Pons (tissue), 1 donor: ENCODE measurements around the gene CTAG1B.
"Not testable (repeated sequence)": the region's sequence is repeated elsewhere in the genome, so short reads cannot be mapped to it uniquely, and the experiment has no call there.

Experiments
- DNase-seq: peaks from one replicate; pipeline ENCODE4 v3.0.0-alpha.2; 2016; ENCODE audit warnings: low spot score

CTAG1B gene

GRCh38 chrX:154619182-154619581 lies at the start of gene CTAG1B:
TSS of gene CTAG1B (minus strand) at chrX:154619282. CDS start at chrX:154619218, 64 bp downstream.
- DNase-seq = not testable (repeated sequence)

DNA sequence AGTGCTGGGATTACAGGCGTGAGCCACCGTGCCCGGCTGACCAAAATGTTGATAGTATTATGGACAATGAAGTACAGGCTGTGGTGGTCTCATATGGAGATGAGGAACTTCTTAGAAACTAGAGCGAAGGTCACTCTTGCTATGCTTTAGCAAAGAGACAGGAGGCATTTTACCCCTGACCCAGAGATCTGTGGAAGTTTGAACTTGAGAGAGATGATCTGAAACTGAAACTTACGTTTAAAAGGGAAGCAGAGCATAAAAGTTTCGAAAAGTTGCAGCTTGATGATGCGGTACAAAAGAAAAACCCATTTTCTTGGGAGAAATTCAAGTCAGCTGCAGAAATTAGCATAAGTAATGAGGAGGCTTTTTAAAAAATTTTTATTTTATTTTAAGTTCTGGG lies 42.8 kb upstream of the CTAG1B start:
- DNase-seq = peak; percentile 5

DNA sequence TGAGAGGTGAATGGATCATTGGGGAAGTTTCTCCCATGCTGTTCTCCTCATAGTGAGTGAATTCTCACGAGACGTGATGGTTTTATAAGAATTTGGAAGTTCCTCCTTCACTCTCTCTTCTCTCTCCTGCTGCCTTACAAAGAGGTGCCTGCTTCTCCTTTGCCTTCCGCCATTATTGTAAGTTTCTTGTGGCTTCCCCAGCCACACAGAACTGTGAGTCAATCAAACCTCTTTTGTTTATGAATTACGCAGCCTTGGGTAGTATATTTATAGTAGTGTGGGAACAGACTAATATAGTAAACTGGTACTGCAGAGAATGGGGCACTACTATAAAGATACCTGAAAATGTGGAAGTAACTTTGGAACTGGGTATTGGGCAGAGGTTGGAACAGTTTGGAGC lies 42.1 kb upstream of the CTAG1B start:
- no peak for DNase-seq

GRCh38 chrX:154660541-154660940 lies 41.5 kb upstream of the CTAG1B start:
- DNase-seq = no peak

DNA sequence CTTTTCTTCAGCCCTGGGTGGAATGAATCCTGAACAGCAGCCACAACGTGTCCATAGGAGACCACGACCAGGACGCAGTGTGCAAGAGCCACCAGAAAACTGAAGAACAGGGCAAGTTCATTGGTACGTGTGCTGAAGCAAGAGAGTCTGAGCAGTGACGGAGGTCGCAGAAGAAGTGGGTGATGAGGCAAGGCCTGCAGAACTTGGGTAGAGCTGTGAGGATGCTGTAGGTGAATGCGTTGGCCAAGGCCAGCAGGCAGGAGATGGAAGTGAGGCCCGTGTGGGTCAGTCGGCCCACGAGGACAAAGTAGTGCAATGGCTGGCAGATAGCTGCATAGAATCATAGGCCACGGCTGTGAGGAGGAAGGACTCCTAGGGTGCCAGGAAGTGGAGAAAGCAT lies 39.9 kb upstream of the CTAG1B start:
- no peak for DNase-seq

- no peak for DNase-seq
Measured at GRCh38 chrX:154658187-154658586, 39.1 kb upstream of the CTAG1B start.

- DNase-seq = no peak
Measured at GRCh38 chrX:154657226-154657805, 38.2 kb upstream of the CTAG1B start.

DNA sequence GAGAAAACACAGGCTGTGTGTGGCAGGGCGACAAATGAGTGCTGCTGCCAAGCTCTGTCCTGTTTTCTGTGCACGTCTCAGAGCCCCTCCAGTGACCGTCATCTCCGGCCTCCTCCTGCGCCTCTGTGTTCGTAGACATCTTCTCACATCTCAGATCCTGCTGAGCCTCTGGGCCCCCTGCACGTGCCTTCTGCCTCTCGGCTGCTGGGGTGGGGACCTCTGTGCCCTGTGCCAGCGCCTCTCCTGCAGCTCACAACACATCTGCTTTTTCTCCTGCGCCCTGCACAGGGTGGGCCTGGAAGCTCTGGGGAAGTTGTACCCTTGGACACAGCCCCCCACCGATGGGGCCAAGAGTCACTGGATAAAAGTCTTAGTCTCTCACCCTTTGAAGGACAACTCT lies 36.7 kb upstream of the CTAG1B start:
- no peak for DNase-seq

DNA sequence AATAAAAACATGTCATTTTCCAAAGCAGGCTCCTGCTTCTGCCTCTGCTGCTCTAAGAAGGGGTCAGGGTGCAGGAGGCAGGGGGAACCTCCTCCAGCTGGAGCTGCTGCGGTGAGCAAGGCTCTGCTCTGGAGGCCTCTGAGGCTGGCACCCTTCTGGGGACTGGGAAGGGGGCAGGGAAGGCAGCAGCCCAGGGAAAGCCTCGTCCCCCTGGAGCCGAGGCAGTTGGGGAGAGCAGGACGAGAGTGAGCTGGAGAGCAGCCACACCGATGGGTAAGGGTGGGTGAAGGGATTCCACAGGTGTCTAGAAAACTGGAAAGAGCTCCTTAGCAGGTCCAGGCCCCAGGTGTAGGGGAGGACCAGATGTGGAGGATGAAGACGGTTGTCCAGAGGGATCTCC lies 36.3 kb upstream of the CTAG1B start:
- DNase-seq = no peak

- DNase-seq = no peak
Measured at GRCh38 chrX:154654925-154655324, 35.8 kb upstream of the CTAG1B start.

DNA sequence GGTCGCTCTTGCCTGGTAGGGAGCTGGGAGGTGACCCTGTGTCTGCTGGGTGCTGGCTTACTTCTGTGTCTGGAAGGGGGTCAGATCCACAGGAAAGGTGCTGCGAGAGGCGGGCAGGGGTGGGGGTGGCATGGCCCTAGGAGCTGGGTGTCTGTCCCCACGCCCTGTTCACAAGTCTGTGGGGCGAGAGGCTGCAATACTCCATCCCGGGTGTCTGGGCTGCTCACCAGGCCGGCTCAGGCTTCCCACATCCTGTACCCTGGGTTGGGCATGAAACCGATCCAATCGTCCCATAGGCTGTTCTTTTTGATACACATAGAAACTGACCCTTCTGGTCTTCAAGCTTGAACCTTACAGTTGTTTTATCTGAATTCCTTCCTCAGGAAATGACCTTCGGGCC lies 35.3 kb upstream of the CTAG1B start:
- DNase-seq = no peak

DNA sequence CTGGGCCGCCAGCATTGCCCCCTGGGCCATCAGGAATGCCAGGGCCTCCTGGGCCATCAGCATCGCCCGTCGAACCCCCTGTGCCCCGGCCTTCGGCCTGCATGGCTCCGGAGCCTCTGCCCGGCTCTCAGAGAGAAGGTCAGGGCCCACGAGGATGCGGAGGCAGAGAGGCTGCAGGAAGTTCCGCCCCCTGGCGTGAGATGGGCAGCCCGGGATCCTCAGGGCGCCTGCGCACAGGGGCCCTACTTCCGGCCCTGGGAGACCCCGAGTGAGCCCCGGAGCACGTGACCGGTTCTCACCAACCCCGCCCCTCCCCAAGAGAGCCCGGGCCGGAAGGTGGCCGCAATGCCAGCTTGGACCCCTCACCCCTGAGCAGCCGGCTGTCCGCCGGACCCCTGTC lies 34.3 kb upstream of the CTAG1B start, which contains the start of gene CTAG2:
Gene CTAG2, minus strand, starts transcription at position 167 of the 400 bp plus-strand sequence. Its CDS starts 64 bp downstream, at position 103.
- not testable (repeated sequence) for DNase-seq

DNA sequence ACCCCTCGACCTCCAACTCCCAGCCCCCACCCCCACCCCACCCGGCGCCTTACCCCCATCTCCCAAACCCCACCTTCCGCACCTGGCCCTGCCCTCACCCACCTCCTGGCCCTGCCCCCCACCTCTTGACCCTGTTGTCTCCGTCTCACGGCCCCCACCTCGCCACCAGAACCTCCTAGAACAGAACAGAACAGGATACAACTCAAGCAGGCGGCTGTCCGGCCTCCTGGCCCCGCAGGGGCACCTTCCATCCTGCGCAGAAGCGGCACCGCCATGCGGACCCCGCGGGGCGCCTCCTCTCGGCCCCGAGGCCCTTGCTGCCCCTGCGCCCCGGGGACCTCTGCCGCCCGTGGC lies 33.9 kb upstream of the CTAG1B start:
- no peak for DNase-seq

GRCh38 chrX:154652311-154653047 lies 33.4 kb upstream of the CTAG1B start:
- no peak for DNase-seq

GRCh38 chrX:154650221-154650510 lies 31.1 kb upstream of the CTAG1B start:
- no peak for DNase-seq

- no peak for DNase-seq
Measured at GRCh38 chrX:154649503-154650220, 30.6 kb upstream of the CTAG1B start.

DNA sequence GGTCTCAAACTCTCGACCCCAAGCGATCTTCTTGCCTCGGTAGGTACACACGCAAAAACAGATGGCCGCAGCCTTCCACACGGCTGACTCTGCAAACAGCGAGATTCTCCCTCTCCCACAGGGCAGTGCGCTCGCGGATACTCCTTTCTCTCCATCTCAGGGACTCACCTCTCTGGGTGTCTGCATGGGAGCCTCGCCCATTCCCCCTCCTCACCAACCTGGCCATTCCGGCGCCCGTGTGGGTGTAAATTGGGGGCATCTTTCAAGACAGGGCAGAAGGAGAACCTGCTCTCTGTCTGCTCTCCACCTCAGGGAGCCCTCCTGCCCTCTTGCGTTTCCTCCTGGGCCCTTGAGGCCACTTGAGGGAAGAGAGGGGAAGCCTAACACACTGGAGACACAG lies 29.8 kb upstream of the CTAG1B start:
- DNase-seq = no peak

- DNase-seq = not testable (repeated sequence)
Measured at GRCh38 chrX:154645745-154646378, 26.8 kb upstream of the CTAG1B start.

DNA sequence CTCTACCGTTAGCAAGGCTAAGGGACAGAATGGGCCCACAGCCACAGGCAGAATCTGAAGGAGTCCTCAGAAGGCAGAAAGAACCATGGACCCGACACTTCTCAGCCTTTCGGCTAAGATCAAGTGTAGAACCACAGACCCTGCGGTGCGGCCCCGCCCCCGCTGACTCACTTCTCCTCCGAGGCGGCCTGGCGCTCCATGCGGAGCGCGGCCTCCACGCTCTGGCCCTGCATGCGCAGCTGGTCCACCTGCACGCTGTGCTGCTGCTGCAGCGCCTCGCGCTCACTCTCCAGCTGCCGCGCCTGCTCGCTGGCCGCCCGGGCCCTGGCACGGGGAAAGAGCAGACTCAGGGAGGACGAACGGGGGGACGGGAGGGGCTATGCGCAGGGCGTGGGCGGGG lies 24.6 kb upstream of the CTAG1B start:
- DNase-seq = not testable (repeated sequence)

GRCh38 chrX:154641740-154642139 lies 22.7 kb upstream of the CTAG1B start:
- not testable (repeated sequence) for DNase-seq

- not testable (repeated sequence) for DNase-seq
Measured at GRCh38 chrX:154633661-154634060, 14.6 kb upstream of the CTAG1B start.

GRCh38 chrX:154630949-154631348 lies 11.9 kb upstream of the CTAG1B start:
- DNase-seq = not testable (repeated sequence)

DNA sequence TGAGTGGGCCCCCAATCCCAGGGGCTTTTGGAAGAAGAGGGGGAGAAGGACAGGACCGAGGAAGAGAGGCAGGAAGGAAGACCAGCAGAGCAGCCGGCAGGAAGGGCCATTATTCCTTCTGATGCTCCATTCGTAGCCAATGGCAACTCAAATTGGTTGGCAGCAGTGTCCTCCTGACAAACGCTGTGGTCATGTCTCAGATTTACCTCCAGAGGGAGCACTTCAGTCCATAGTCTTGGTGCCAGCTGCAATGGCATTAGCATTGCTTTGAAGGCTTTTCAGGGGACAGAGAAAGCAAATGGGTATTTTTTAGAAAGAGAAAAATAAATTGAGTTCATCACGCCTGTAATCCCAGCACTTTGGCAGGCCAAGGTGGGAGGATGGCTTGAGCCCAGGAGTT lies 9.9 kb upstream of the CTAG1B start:
- not testable (repeated sequence) for DNase-seq
